GM21360 (cell line): ENCODE data around the gene ITGB1.

ENCODE experiments used
- ATAC-seq: cut with Tn5 transposase; IDR thresholded peaks from one replicate; pipeline ENCODE4 v1.9.1; 2021; ENCODE audit warnings: mild to moderate bottlenecking, moderate library complexity; ENCODE audit not compliant: unreplicated experiment

Gene ITGB1

GRCh38 chr10:32956365-32957197, 1.4 kb downstream of the ITGB1 start:
- ATAC-seq, result no peak

DNA sequence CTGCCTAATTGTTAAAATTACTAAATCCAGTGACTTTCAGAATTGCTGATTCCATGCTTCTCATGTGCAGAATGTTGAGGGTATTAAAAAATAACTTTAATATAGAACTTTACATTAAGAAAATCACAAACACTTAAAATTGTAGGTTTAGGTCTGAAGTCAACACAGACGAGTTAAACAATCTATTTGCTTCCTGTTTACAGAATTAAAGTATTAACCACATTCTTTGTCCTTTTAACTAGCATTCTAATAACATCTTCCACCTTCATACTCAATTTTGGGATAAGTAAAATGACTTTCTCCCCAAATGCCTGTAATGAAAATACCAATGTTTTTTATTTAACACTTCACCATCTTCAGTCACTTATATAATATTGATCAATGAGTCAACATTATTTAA, 2.2 kb downstream of the ITGB1 start:
- no peak for ATAC-seq

GRCh38 chr10:32955299-32955772, 2.7 kb downstream of the ITGB1 start:
- ATAC-seq, result no peak

- no peak for ATAC-seq
Measured at GRCh38 chr10:32954545-32955298, 3.3 kb downstream of the ITGB1 start.

GRCh38 chr10:32954080-32954479, 4.0 kb downstream of the ITGB1 start:
- no peak for ATAC-seq

DNA sequence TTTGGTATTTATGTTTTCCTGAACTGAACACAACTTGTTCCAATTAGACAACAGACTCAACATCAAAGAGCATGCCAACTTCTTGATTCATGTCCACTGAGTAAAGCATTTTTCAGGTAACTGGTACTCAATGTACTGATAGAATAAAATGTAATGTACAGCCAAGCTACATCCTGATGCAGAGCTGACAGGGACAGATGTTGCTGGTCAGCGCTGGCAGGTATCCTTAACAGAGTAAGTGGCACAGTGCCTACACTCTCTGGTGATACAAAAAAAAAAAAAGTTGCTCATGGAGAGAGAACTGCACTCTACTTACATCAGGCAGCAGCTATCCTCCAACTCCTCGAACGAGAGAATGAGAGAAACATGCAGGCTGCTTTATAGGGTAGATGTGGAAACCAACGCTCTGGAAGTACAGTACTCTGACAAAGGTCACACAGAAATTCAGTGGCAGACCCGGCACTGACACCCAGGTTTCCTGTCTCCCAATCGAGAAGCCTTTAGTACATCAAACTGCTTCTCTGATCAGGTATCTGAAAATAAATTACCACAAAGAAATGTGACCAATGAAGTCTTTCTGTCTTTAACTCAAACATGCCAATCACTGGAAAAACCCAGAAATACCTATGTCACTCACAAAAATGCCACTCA, 4.6 kb downstream of the ITGB1 start:
- ATAC-seq, result no peak

DNA sequence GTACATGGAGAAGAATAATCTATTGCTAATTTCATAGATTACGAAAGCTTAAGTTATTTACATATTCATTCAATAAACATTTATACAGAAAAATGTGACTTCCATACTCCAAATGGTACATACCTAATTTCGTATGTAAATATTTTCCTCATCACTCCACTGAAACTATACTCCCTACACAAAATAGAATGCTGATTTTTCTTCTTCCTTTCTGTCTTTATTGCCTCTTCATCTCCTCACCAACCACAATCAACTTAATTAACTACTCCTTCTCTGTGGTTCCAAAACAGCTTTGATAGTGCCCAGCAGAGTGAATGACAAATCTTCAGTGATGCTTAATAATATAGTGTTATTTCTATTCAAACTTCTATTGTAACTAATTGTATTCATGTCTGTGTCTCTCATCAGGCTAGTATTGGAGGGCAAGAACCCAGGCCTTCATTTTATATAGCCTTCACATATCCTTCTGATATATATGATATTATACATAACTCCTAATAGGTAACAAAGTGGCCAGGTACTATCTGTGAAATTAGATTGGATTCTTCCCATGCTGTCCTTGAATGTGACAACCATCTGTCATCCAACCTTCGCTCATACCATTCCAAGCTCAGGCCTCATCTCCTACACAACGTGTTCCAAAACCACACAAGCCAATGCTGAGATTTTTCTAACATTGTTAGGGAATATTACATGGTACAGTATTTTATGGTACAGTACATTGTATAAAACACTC, 5.3 kb downstream of the ITGB1 start:
- no peak for ATAC-seq

- no peak for ATAC-seq
Measured at GRCh38 chr10:32952094-32952493, 5.9 kb downstream of the ITGB1 start.

- no peak for ATAC-seq
Measured at GRCh38 chr10:32951111-32951510, 6.9 kb downstream of the ITGB1 start.

- no peak for ATAC-seq
Measured at GRCh38 chr10:32950591-32951108, 7.4 kb downstream of the ITGB1 start.

GRCh38 chr10:32949221-32949678, 8.8 kb downstream of the ITGB1 start:
- ATAC-seq, result no peak

DNA sequence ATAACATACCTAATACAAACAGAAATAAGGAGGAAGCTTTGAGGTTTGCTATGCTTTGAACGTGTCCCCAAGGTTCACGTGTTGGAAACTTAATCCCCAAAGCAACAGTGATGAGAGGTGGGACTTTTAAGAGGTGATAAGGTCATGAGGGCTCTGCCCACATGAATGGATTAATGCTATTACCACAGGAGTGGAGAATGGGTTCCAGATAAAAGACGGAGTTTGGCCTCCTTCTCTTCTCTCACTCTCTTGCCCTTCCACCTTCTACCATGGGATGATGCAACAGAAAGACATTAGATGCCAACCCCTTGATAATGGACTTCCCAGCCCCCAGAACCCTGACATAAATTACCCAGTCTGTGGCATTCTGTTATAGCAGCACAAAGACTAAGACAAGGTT, 9.6 kb downstream of the ITGB1 start:
- ATAC-seq, result no peak

GRCh38 chr10:32947586-32947985, 10.4 kb downstream of the ITGB1 start:
- ATAC-seq, result no peak

DNA sequence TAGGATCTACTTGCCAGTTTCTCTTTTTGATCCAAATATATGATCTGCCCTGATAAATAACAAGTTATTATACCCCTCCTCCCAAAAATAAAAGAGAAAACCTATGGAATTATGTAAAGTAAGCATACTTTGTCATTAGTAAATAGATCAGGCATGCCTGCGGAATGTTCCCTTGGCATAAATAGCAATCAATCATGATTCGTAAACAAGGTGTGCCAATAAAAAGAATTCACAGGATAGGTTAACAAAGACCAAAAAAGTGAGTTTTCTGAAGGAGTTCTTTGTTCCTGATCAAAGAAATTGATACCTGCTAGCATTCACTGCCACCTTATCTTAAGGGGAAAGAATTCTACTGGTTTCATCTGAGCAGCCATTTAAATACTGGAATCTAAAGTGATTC, 11.9 kb downstream of the ITGB1 start:
- ATAC-seq, result no peak

- no peak for ATAC-seq
Measured at GRCh38 chr10:32943854-32944661, 14.0 kb downstream of the ITGB1 start.

DNA sequence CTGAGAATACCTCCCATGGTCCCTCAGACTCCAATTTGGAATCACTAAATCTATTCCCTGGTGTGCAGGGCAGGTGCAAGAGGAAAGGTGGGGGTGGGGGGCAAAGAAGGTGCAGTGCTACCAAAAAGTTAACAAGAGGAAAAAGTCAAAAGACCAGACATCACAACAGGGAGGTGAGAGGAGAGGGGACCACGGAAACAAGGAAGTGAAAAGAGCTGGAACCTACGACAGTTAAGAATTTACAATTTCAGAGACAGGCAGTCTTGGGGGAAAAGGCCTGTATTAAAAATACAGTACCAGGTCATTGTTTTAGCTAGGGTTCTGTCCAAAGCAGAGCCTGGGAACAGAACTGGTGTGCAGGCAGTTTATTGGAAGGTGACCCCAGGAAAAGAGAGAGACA, 14.6 kb downstream of the ITGB1 start:
- peak; percentile 59 for ATAC-seq

DNA sequence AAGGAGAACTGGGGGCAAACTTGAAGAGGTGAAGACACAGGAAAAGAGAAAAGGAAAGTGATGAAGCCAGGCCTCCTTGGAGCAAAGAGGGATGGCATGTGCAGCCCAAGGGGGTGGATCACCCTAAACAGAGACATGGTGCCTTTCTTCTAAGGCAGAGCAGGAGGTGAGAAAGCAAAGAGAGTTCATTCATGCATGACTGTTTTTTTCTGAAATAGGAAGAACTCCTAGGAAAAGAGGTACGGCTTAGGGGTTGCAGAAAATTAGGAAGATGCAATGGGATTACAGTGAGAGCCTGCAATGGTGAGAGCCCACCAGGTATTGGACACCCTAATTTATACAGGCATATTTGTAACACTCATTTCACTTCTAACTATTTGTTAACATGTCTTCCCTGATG, 15.9 kb downstream of the ITGB1 start:
- ATAC-seq, result no peak

- ATAC-seq, result no peak
Measured at GRCh38 chr10:32941357-32941756, 16.7 kb downstream of the ITGB1 start.

- no peak for ATAC-seq
Measured at GRCh38 chr10:32940321-32941301, 17.4 kb downstream of the ITGB1 start.
